ENCODE measurements around the gene MRPS27.

Gene MRPS27

GRCh38 chr5:72252574-72253155 is 67.4 kb downstream of the MRPS27 start:
- DNase-seq, result no peak

- DNase-seq, result no peak
These were observed 68.0 kb downstream of the MRPS27 start for GRCh38 chr5:72252008-72252407.

GRCh38 chr5:72251386-72251785 is 68.7 kb downstream of the MRPS27 start:
- no peak for DNase-seq

GRCh38 chr5:72248410-72248981 is 71.5 kb downstream of the MRPS27 start:
- no peak for DNase-seq

GRCh38 chr5:72246954-72247442 is 73.0 kb downstream of the MRPS27 start:
- no peak for DNase-seq

- DNase-seq, result no peak
These were observed 74.0 kb downstream of the MRPS27 start for GRCh38 chr5:72245951-72246532.

GRCh38 chr5:72245546-72245945 is 74.5 kb downstream of the MRPS27 start:
- DNase-seq, result no peak

GRCh38 chr5:72244862-72245371 is 75.1 kb downstream of the MRPS27 start:
- DNase-seq, result peak; percentile 33

GRCh38 chr5:72243706-72244105 is 76.3 kb downstream of the MRPS27 start:
- no peak for DNase-seq

GRCh38 chr5:72242796-72243475 is 77.1 kb downstream of the MRPS27 start:
- no peak for DNase-seq

GRCh38 chr5:72241346-72242003 is 78.6 kb downstream of the MRPS27 start:
- no peak for DNase-seq

GRCh38 chr5:72238712-72239445 is 81.2 kb downstream of the MRPS27 start:
- no peak for DNase-seq

- DNase-seq, result no peak
These were observed 82.2 kb downstream of the MRPS27 start for GRCh38 chr5:72237879-72238278.

- no peak for DNase-seq
These were observed 82.6 kb downstream of the MRPS27 start for GRCh38 chr5:72237415-72237814.

- no peak for DNase-seq
These were observed 84.3 kb downstream of the MRPS27 start for GRCh38 chr5:72235725-72236124.

GRCh38 chr5:72234868-72235267 is 85.2 kb downstream of the MRPS27 start:
- no peak for DNase-seq

- DNase-seq, result no peak
These were observed 85.8 kb downstream of the MRPS27 start for GRCh38 chr5:72234265-72234700.

GRCh38 chr5:72233835-72234234 is 86.2 kb downstream of the MRPS27 start:
- DNase-seq, result no peak

- no peak for DNase-seq
These were observed 87.2 kb downstream of the MRPS27 start for GRCh38 chr5:72232838-72233237.

- DNase-seq, result no peak
These were observed 87.9 kb downstream of the MRPS27 start for GRCh38 chr5:72231991-72232703.

GRCh38 chr5:72228960-72229359 is 91.1 kb downstream of the MRPS27 start:
- no peak for DNase-seq

GRCh38 chr5:72226950-72227349 is 93.1 kb downstream of the MRPS27 start:
- DNase-seq, result no peak

Measured in NCI-H510A treated with DMSO at 0.1 percent for 48 hours (cell line).